HEK293T (cell line): ENCODE measurements around the gene NUP62CL.
"Not testable (repeated sequence)": the region's sequence is repeated elsewhere in the genome, so short reads cannot be mapped to it uniquely, and the experiment has no call there.

Source experiments
- CTCF ChIA-PET: fragments of 350-600 bp; formaldehyde crosslinking; extraction: SDS; loops from one replicate; lab custom pipeline; 2021; ENCODE audit warnings: antibody characterized with exemption, inconsistent platforms; lab: Yijun Ruan, JAX
- POLR2A ChIA-PET: fragments of 350-600 bp; formaldehyde crosslinking; extraction: SDS; loops from one replicate; lab custom pipeline; 2020; ENCODE audit warnings: antibody characterized with exemption, inconsistent platforms; lab: Yijun Ruan, JAX
- DNase-seq: peaks from one replicate; pipeline ENCODE4 v3.0.0; 2012; ENCODE audit warnings: mixed read lengths; ENCODE audit errors: extremely low spot score
- ARNT ChIP-seq: fragments of 450-650 bp; IDR thresholded peaks from 2 replicates; pipeline ENCODE4 v1.6.1; 2017; ENCODE audit warnings: mild to moderate bottlenecking
- BHLHE40 ChIP-seq: fragments of 450-650 bp; IDR thresholded peaks from 2 replicates; pipeline ENCODE4 v1.6.1; 2016; ENCODE audit warnings: mild to moderate bottlenecking, moderate library complexity, borderline replicate concordance
- CTBP1 ChIP-seq: fragments of 450-650 bp; IDR thresholded peaks from 2 replicates; pipeline ENCODE4 v1.6.1; 2016; ENCODE audit warnings: borderline replicate concordance
- ELF4 ChIP-seq: fragments of 450-650 bp; IDR thresholded peaks from 2 replicates; pipeline ENCODE4 v1.6.1; 2017; ENCODE audit warnings: antibody characterized with exemption
- FOXA1 ChIP-seq: fragments of 450-650 bp; IDR thresholded peaks from 2 replicates; pipeline ENCODE4 v1.6.1; 2016; ENCODE audit warnings: mild to moderate bottlenecking
- FOXK2 ChIP-seq: fragments of 450-650 bp; IDR thresholded peaks from 2 replicates; pipeline ENCODE4 v1.6.1; 2016; ENCODE audit warnings: mild to moderate bottlenecking
- FOXM1 ChIP-seq: fragments of 450-650 bp; IDR thresholded peaks from 2 replicates; pipeline ENCODE4 v1.6.1; 2017; ENCODE audit warnings: mild to moderate bottlenecking, borderline replicate concordance
- HDGF ChIP-seq: fragments of 450-650 bp; IDR thresholded peaks from 2 replicates; pipeline ENCODE4 v1.6.1; 2017; ENCODE audit warnings: antibody characterized with exemption, borderline replicate concordance
- L3MBTL2 ChIP-seq: fragments of 450-650 bp; conservative IDR thresholded peaks from 2 replicates; pipeline ENCODE4 v1.6.1; 2016; ENCODE audit warnings: mild to moderate bottlenecking
- LEF1 ChIP-seq: fragments of 450-650 bp; IDR thresholded peaks from 2 replicates; pipeline ENCODE4 v1.6.1; 2017; ENCODE audit warnings: mild to moderate bottlenecking, borderline replicate concordance
- NFRKB ChIP-seq: fragments of 450-650 bp; IDR thresholded peaks from 2 replicates; pipeline ENCODE4 v1.6.1; 2016; ENCODE audit warnings: mild to moderate bottlenecking, moderate library complexity
- PKNOX1 ChIP-seq: fragments of 450-650 bp; IDR thresholded peaks from 2 replicates; pipeline ENCODE4 v1.6.1; 2016
- SP1 ChIP-seq: fragments of 450-650 bp; IDR thresholded peaks from 2 replicates; pipeline ENCODE4 v1.6.1; 2017
- SUZ12 ChIP-seq: fragments of 450-650 bp; IDR thresholded peaks from 2 replicates; pipeline ENCODE4 v1.6.1; 2016; ENCODE audit warnings: mild to moderate bottlenecking
- TARDBP ChIP-seq: fragments of 450-650 bp; IDR thresholded peaks from 2 replicates; pipeline ENCODE4 v1.6.1; 2016
- ZNF384 ChIP-seq: fragments of 450-650 bp; IDR thresholded peaks from 2 replicates; pipeline ENCODE4 v1.6.1; 2016

NUP62CL gene

DNA sequence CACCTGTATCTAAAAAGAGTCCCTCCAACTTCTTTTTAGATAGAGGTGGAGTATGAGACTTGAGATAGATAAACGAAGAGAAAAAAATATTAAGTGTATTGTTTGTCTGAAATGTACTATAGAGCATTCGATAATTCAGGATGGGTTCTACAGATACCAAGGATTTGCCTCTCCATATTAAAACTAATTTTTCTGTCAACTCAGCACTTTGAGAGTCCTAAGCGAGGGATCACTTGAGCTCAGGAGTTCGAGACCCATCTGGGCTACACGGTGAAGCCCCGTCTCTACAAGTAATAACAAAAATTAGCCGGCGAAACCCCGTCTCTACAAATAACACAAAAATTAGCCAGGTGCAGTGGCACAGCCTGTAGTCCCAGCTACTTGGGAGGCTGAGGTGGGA, 1.7 kb upstream of the NUP62CL start:
- ChIA-PET CTCF (no interaction called here), POLR2A (no interaction called here)
- DNase-seq: no peak
- TF ChIP-seq PKNOX1 (no peak), CTBP1 (no peak), ARNT (no peak), FOXM1 (no peak), BHLHE40 (no peak), NFRKB (no peak), FOXA1 (no peak), HDGF (no peak), FOXK2 (no peak)

GRCh38 chrX:107207089-107207488, 856 bp upstream of the NUP62CL start:
- POLR2A ChIA-PET: no interaction called here

DNA sequence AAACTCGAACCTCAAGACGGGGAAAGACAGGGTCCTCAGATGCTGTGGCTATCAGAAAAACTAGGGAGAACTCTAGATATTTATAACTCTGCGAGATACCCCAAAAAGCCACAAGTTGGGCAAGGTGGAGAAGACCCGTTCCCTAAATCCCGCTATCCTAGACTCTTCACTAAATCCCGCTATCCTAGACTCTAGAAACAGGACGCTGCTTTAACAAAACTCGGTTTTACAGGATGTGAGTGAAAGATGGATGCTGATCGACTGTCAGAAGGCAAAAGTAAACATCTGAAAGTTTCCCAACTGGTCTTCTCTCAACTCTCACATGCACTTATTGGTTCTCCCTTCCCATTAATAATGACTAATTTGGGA, 448 bp upstream of the NUP62CL start:
- no peak for DNase-seq
- POLR2A ChIA-PET: interaction anchor here (0.5 to 1.3 kb wide), 5 partner anchors 9 to 88 kb away, joined by 3 to 5 read pairs (median 4); partner anchors contain the start of gene RBM41
- CTCF ChIA-PET: no interaction called here

More at GRCh38 chrX:107207089-107207488, 856 bp upstream of the NUP62CL start:
- DNase-seq: no peak
- TF ChIP-seq FOXK2: no peak
- TF ChIP-seq LEF1: no peak
- TF ChIP-seq FOXA1: no peak
- no peak for TF ChIP-seq NFRKB
- no peak for TF ChIP-seq L3MBTL2
- TF ChIP-seq FOXM1: no peak
- TF ChIP-seq CTBP1: no peak
- TF ChIP-seq PKNOX1: no peak
- no peak for TF ChIP-seq ELF4
- TF ChIP-seq TARDBP: no peak
- no peak for TF ChIP-seq ARNT
- no peak for TF ChIP-seq ZNF384
- TF ChIP-seq HDGF: no peak
- TF ChIP-seq SUZ12: no peak
- no peak for TF ChIP-seq BHLHE40
- TF ChIP-seq SP1: no peak
- CTCF ChIA-PET: interaction anchor here (0.6 kb wide), 1 partner anchor 959 kb away, joined by 3 read pairs; no protein-coding TSS in a partner anchor

DNA sequence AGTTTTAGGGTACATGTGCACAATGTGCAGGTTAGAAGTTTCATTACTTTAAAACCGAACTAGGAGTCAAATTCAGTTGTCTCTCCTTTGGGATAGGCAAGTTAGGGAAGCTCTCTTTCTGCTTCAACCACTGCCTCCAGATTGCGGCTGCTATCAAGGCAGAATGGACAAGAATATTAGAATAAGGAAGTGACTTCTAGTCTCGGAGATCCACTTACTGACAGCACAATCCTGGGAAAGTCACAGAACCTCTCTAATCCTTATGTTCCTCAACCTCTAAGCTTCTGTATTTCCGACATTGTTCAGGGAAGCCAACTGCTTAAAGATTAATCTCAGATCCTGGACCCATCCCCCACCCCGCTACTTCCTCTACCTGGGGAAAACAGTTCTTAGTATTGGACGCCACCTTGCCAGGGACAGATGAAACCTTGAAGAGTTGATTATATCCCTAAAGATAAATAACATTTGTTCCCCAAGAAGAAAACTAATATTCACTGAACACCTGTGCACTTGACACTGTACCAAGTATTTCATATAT, 2.1 kb downstream of the NUP62CL start:
- ChIA-PET CTCF (interaction anchor here (0.8 kb wide), 1 partner anchor 179 kb away, joined by 4 read pairs; no protein-coding TSS in a partner anchor), POLR2A (no interaction called here)
- no peak for DNase-seq
- no peak for TF ChIP-seq BHLHE40

More for the DNA sequence above, 448 bp upstream of the NUP62CL start:
- TF ChIP-seq PKNOX1: no peak
- no peak for TF ChIP-seq NFRKB
- TF ChIP-seq TARDBP: no peak
- no peak for TF ChIP-seq ELF4

- DNase-seq: no peak
- TF ChIP-seq ELF4 (no peak), TARDBP (no peak), ZNF384 (no peak), FOXM1 (no peak), HDGF (no peak), ARNT (no peak), L3MBTL2 (no peak), SP1 (no peak), LEF1 (no peak), FOXK2 (no peak), BHLHE40 (no peak), CTBP1 (no peak)
- POLR2A ChIA-PET: no interaction called here
- CTCF ChIA-PET: no interaction called here
Measured at GRCh38 chrX:107199491-107199890, 6.7 kb downstream of the NUP62CL start.

DNA sequence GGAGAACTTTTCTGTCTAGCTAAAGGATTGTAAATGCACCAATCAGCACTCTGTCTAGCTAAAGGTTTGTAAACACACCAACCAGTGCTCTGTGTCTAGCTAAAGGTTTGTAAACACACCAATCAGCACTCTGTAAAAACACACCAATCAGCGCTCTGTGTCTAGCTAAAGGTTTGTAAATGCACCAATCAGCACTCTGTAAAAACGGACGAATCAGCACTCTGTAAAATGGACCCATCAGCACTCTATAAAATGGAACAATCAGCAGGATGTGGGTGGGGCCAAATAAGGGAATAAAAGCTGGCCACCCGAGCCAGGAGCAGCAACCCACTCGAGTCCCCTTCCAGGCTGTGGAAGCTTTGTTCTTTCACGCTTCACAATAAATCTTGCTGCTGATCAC, 8.2 kb downstream of the NUP62CL start:
- CTCF ChIA-PET, DNase-seq: not testable (repeated sequence)
- POLR2A ChIA-PET: interaction anchor here (1.3 kb wide), 1 partner anchor 8 kb away, joined by 5 read pairs; the partner anchor contains the start of genes DNAAF6 and NUP62CL

- ChIA-PET POLR2A (interaction anchor here (1.3 kb wide), 1 partner anchor 9 kb away, joined by 5 read pairs; the partner anchor contains the start of genes DNAAF6 and NUP62CL), CTCF (no interaction called here)
- no peak for DNase-seq
- TF ChIP-seq ARNT (no peak), FOXM1 (no peak), FOXK2 (no peak), CTBP1 (no peak), ZNF384 (no peak), SP1 (no peak), HDGF (no peak), SUZ12 (no peak), LEF1 (no peak), PKNOX1 (no peak)
Measured at GRCh38 chrX:107197319-107197718, 8.9 kb downstream of the NUP62CL start.
